Aorta (tissue), 5 donors: ENCODE results near the gene HMGXB3. TPM values are rescaled to one million over a fixed set of nuclear protein-coding genes. Genes with fewer than 3 reads are reported as not detected.

ENCODE experiments used
- ATAC-seq: fragments of 200-7000 bp; cut with Tn5 transposase; one replicate; pipeline ENCODE4 v1.9.1; 2022; ENCODE audit warnings: moderate library complexity; ENCODE audit not compliant: low FRiP score
- DNase-seq, 2 donors: peaks; one replicate each; pipeline ENCODE4 v3.0.0-alpha.2; 2020
- H3K27ac ChIP-seq, 2 donors: one replicate each; pipeline ENCODE4 v1.5.1; 2013; ENCODE audit warnings: low read length in 2 of 2, mild to moderate bottlenecking in 2 of 2, moderate library complexity in 2 of 2, control low read depth in 1 of 2, inconsistent platforms in 1 of 2, low read depth in 1 of 2
- H3K27me3 ChIP-seq, 2 donors: one replicate each; pipeline ENCODE4 v1.6.1; 2013; ENCODE audit warnings: control low read depth in 1 of 2, low read length in 1 of 2, mild to moderate bottlenecking in 1 of 2, moderate library complexity in 1 of 2; ENCODE audit not compliant: insufficient read depth in 2 of 2, control insufficient read depth in 1 of 2
- H3K36me3 ChIP-seq, 2 donors: one replicate each; pipeline ENCODE4 v1.6.1; 2013; ENCODE audit warnings: control low read depth in 1 of 2, low read length in 1 of 2, mild to moderate bottlenecking in 1 of 2; ENCODE audit not compliant: insufficient read depth in 2 of 2, control insufficient read depth in 1 of 2
- H3K4me1 ChIP-seq, 2 donors: one replicate each; pipeline ENCODE4 v1.6.1; 2013; ENCODE audit warnings: low read length in 2 of 2, control low read depth in 1 of 2, mild to moderate bottlenecking in 1 of 2, moderate library complexity in 1 of 2; ENCODE audit not compliant: insufficient read depth in 2 of 2, control insufficient read depth in 1 of 2
- H3K4me3 ChIP-seq, 2 donors: one replicate each; pipeline ENCODE4 v1.5.1; 2013; ENCODE audit warnings: low read length in 2 of 2, control low read depth in 1 of 2, mild to moderate bottlenecking in 1 of 2
- H3K9me3 ChIP-seq: one replicate; pipeline ENCODE4 v1.6.1; 2013; ENCODE audit warnings: mild to moderate bottlenecking, low read length; ENCODE audit not compliant: control insufficient read depth
- WGBS, 2 donors: extraction: QIAGEN DNeasy Blood & Tissue Kit; methylation state at CpG; one replicate each; pipeline ENCODE4 v1.1.7; 2013; 5-methylcytosine and 5-hydroxymethylcytosine counted together
- intact Hi-C, 2 donors: fragments of 100-400 bp; cut with DNase I; formaldehyde crosslinking; loops; one replicate each; pipeline versions ENCODE4 v1.14.2 to v1.15.0; 2022
- polyA plus RNA-seq, 2 donors: library from polyadenylated mRNA; stranded (reverse); fragments of 200-250 nt; gene quantifications; one replicate each; pipeline ENCODE4 v1.2.3, GENCODE V29; 2013
- total RNA-seq, 2 donors: library from RNA; stranded (reverse); fragmentation: NEBNext Ultra II Directional; extraction: Animal tissue kit (Norgen Biotek cat#: 25700); gene quantifications; one replicate each; pipeline ENCODE4 v1.2.1, GENCODE V29; 2021
- donor health status: healthy with polysubstance abuse.
- donor health status: Bipolar disorder and iron deficiency.
- donor health status: DM: no; HTN: no; CAD: no.
- donor health status: DM: no; HTN: no; CAD: no.
- donor health status: DM: yes; HTN: yes; CAD: no.

Gene HMGXB3
- total and polyA plus RNA-seq, 4 donors = 2.3 to 31.0 (median 22.0) TPM

DNA sequence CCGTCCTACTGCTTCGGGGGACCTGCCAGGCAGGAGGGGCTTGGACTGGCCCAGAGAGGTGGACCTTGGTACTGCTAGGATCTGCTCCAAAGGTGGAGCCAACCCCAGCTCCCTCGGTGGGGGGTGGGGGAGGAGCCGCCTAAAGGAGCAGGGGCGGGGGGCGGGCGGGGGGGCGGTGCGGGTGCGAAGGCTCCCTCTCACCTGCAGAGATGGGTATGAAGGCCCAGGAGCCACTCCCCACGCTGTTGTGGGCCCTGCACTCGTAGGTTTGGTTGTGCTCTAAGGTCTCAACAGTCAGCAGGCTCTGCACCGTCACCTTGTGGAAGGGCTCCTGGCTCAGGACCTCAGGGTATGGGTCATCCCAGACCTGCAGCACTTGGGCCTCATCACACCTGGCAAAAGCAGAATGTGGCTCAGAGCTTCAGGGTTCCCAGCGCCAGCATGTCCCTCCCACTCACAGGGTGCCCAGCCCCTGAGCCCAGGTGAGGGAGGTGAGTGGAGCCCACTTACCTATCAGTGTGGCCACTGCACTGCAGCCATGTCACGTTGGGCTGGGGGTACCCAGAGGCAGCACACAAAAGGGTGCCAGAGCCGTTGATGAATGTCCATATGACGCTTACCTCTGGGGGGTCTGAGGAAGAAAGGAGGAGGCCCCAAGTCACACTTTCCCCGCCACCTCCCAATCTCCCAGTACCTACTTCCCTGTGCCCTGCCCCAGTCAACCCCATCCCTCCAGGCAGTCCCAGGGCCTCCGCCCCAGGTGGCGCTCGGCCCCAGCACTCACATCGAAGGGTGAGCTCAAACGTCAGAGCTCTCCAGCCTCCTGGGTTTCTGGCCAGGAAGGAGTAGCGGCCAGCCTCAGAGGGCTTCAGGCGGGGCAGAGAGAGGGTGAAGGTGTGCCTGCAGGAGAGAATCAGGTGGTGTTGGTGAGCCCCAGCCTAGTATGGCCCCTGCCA lies 69.4 kb downstream of the HMGXB3 start:
- no peaks in the 10 kb centered on the region for H3K9me3 ChIP-seq
- no peak overlapping the region for H3K27ac ChIP-seq
- intact Hi-C loops = no loop called here
- no peaks in the 10 kb centered on the region for H3K27me3 ChIP-seq
- H3K4me3 ChIP-seq = no peak overlapping the region
- H3K36me3 ChIP-seq = no peaks in the 10 kb centered on the region
- DNase-seq (peak in 1 of 2 donors; percentile 69), ATAC-seq (no peak)
- 83 to 85% methylated on average over 25 of the region's 25 CpGs for WGBS, 2 donors
- no peaks in the 10 kb centered on the region for H3K4me1 ChIP-seq

DNA sequence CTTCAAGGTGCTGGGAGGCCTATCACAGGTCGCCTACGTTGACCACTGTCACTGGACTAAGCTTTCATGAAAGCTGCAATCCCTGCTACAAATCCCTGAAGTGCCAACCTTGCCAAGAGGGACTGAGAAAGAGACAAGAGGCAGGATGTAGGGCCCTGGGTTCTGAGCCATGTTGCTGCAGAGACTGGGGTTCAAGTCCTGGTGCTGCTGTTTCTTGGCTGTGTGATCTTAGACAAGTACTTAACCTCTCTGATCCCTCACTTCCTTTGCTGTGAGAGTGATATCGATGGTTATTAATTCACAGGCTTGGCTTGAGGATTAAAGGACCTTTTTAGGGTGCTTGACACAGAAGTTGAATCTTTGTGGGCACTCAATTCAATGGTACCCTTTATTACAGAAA lies 70.3 kb downstream of the HMGXB3 start:
- Histone ChIP-seq H3K27ac (no peak overlapping the region), H3K4me1 (no peaks in the 10 kb centered on the region), H3K27me3 (no peaks in the 10 kb centered on the region), H3K9me3 (no peaks in the 10 kb centered on the region), H3K4me3 (no peak overlapping the region), H3K36me3 (no peaks in the 10 kb centered on the region)
- 98 to 100% methylated on average over 3 of the region's 3 CpGs for whole genome bisulfite sequencing, 2 donors
- ATAC-seq = no peak
- no peak for DNase-seq
- intact Hi-C loops = no loop called here

DNA sequence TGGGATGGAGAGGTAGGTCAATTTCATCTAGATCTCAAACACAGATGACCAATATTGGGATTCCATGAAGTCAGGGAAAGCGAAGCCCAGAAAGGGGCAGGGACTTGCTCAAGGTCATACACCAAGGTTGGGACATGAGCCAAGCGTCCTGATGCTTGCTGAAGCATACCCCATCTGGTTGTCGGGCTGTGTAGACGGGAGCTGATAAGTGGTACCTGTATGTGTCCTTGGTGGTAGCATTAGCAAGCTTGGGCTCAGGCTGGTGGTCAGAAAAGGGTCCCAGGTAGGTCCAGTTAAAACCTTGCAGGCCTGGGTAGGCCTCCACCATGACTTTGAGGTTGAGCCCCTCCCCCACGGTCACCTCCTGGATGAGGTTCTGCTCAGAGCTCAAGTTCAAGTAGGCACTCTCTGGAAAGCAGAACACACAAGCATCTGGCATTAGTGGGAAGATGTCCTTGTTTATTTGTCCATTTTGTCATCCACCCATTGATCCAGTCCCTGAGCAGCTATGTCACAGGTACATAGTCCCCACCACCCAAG lies 72.6 kb downstream of the HMGXB3 start:
- H3K4me1 ChIP-seq = no peaks in the 10 kb centered on the region
- intact Hi-C loops = no loop called here
- no peak for ATAC-seq
- H3K27me3 ChIP-seq = no peaks in the 10 kb centered on the region
- no peaks in the 10 kb centered on the region for H3K9me3 ChIP-seq
- no peak overlapping the region for H3K4me3 ChIP-seq
- no peaks in the 10 kb centered on the region for H3K36me3 ChIP-seq
- DNase-seq = peak in 1 of 2 donors; percentile 52
- 91 to 93% methylated on average over 5 of the region's 5 CpGs for WGBS, 2 donors
- no peak overlapping the region for H3K27ac ChIP-seq

DNA sequence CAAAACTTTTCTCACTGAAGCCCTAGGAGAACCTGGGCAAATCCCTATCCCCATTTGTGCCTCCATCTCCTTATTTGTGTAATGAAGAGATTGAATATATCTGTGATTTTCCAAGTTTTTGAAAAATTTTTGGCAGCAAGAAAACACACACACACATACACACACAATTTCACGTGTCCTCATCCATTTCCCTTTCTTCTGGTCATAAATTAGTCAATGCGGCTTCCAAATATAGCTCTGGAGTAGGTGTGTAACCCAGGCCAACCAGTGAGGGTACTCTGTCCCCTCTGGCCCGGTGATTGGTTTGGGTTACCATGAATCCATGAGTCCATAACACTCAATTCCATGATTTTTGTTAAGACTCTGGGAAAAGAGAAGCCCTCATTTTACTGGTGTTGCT lies 73.1 kb downstream of the HMGXB3 start:
- Histone ChIP-seq H3K9me3 (no peaks in the 10 kb centered on the region), H3K27me3 (no peaks in the 10 kb centered on the region), H3K4me1 (no peaks in the 10 kb centered on the region), H3K4me3 (no peak overlapping the region), H3K27ac (no peak overlapping the region), H3K36me3 (no peaks in the 10 kb centered on the region)
- intact Hi-C loops = no loop called here
- WGBS, 2 donors = 72 to 75% methylated on average over 3 of the region's 3 CpGs
- ATAC-seq (no peak), DNase-seq (no peak)

DNA sequence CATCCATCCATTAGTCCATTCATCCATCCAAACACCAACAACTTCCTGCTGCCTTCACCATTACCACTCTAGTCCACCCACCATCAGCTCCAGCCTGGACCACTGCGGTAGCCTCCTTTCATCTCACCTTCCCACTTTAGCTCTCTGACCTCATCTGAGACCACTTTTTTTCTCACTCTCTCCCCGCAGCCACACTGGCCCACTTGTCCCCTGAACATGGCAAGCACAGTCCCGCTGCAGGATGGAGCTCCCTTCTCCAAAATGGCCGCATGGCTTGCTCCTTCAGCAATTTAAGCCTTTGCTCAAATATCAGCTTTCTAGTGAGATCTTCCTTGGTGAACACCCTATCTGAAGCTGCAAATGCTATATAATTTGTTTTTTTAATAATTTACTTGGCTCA lies 74.7 kb downstream of the HMGXB3 start:
- Histone ChIP-seq H3K27ac (no peak overlapping the region), H3K4me3 (no peak overlapping the region), H3K4me1 (no peaks in the 10 kb centered on the region), H3K27me3 (no peaks in the 10 kb centered on the region), H3K9me3 (no peaks in the 10 kb centered on the region), H3K36me3 (no peaks in the 10 kb centered on the region)
- DNase-seq = peak in 1 of 2 donors; percentile 33
- 85 to 88% methylated on average over 4 of the region's 4 CpGs for WGBS, 2 donors
- no peak for ATAC-seq
- intact Hi-C loops = no loop called here

DNA sequence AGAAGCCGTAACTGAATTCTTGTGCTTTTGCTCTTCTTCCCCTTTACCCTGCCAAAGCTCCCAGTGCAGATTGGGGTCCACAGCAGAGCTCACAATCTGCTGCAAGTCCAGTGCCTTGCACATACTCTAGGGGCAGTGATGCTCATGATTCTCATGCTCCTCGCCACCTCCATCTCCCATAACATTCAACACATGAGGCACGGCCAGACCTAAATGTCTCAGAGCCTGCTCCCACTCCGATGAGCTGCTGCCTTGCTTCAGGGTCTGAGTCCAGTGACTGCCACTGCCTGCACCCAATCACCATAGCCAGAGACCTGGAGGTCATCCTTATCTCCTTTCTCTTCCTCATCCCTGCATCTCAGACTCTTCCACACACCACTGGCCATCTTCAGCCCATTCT lies 75.3 kb downstream of the HMGXB3 start:
- Histone ChIP-seq H3K36me3 (no peaks in the 10 kb centered on the region), H3K9me3 (no peaks in the 10 kb centered on the region), H3K4me3 (no peak overlapping the region), H3K27ac (no peak overlapping the region), H3K4me1 (no peaks in the 10 kb centered on the region), H3K27me3 (no peaks in the 10 kb centered on the region)
- intact Hi-C loops = no loop called here
- DNase-seq = peak in 1 of 2 donors; percentile 44
- WGBS, 2 donors = 78 to 84% methylated on average over 4 of the region's 4 CpGs
- ATAC-seq = no peak

DNA sequence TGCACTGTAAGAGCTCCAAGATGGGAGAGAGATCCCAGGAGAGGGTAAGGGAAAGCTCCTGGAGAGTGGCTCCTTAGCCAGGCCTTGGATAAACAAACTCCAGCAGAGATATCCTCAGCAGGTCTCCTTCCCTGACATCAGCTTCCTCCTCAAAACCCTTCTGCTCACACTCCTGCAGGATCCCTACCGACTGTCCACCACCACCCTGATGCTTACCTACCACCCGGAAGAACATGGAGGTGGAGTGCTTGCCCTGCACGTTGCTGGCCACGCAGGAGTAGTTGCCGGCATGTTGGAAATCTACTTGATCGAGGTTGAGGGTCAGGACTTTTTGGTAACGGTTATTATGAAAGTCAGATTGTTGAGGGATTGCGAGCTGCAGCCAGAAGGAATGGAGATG lies 76.5 kb downstream of the HMGXB3 start:
- Histone ChIP-seq H3K4me3 (no peak overlapping the region), H3K27me3 (no peaks in the 10 kb centered on the region), H3K36me3 (no peaks in the 10 kb centered on the region), H3K4me1 (no peaks in the 10 kb centered on the region), H3K27ac (no peak overlapping the region), H3K9me3 (no peaks in the 10 kb centered on the region)
- WGBS, 2 donors = 88 to 89% methylated on average over 8 of the region's 8 CpGs
- ATAC-seq (no peak), DNase-seq (peak in 1 of 2 donors; percentile 42)
- intact Hi-C loops = no loop called here

DNA sequence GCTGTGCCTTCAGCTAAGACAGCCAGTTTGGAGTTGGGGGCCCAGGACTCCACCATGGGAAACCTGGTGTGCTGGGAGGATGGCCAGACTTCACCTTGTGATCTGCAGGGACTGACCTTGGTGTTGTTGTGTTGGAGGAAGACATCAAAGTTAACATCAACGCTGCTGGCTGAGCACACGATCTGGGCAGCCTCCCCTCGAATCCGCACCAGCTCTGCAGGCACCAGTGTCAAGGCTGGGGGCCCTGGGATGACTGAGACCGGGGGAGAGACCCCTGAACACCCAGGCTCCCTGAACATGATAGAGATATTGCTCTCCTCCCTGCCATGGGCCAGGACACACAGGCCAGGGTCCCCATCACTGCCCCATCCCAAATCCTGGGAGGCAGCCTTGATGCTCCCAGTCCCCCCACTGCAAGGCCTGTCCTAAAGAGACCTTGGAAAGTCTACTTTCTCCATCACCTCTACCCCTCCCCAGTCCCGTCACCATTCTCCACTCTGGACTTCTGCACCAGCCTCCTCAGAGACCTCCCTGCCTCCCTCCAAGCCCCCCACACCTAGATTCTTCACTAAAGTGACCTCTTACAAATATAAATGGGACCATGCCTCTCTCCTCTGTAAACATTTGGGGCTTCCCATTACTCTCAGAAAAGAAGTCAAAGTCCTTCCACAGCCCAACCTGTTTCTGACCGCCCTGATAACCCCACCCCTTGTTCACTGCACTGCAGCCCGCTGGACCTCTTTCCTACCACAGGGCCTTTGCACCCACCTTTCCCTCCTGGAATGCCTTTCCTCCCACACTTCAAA lies 77.7 kb downstream of the HMGXB3 start:
- Histone ChIP-seq H3K9me3 (no peaks in the 10 kb centered on the region), H3K27me3 (no peaks in the 10 kb centered on the region), H3K36me3 (no peaks in the 10 kb centered on the region), H3K4me3 (no peak overlapping the region), H3K27ac (no peak overlapping the region), H3K4me1 (no peaks in the 10 kb centered on the region)
- no peak for ATAC-seq
- peak in 1 of 2 donors; percentile 38 for DNase-seq
- 93 to 98% methylated on average over 8 of the region's 8 CpGs for WGBS, 2 donors
- intact Hi-C loops = no loop called here
